ENCODE data around the gene RBMS3. TPM values are rescaled to one million over a fixed set of nuclear protein-coding genes. Genes with fewer than 3 reads are reported as not detected.
A peak's percentile ranks its signal among the peaks of the same experiment; 100 is the strongest.

RBMS3 gene
- total RNA-seq, 1 experiment from 2014 or later: 0.42 TPM

DNA sequence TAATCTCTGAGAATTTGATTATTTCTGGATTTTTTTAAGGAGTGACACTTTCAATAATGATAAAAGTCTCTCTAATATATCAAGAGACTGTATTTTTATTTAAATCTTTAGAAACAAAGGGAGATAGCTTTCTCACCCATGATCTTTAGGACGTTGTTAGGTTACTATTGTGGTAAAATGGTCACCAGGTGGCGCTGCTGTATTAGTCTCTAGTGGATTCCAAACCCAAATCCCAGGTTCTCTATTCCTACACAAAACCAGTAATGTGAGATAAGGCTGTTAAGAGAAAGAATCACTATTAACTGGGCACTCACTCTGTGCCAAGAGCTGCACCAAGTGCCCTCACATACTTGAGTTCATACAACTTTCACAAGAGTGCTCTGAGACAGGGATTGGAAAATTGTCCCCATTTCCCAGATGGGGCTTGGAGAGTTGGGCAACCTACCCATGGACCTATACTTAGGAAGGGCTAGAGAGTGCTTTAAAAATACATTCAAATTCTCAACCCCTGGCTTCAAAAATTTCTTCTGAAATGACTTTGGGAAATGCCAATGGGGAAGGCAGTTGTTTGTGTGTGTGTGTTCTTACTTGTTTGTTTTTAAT, 732.2 kb downstream of the RBMS3 start:
- DNase-seq (ENCODE audit: low read depth, low spot score) (peak; percentile 64), ATAC-seq (peak; percentile 93)
- no TSS peak for BruUV-seq (replicated peaks)

DNA sequence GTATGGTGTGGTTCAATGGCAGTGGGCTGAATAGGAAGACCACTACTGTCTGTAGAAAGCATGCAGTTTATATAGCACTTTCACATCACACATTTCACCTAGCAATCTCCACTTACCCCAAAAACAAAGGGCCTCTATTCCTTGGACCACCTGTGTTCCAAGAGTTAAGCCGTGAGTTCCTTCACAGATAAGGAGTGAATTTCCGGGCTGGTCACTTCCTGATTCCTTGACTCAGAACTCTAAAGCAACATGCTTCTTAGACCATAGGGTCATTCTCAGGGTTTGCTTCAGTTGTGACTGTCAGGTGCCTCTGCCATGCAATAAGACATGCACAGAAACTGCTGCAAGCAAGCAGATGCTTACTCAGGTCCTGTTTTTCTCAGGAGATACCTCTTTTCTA, 737.0 kb downstream of the RBMS3 start:
- intact Hi-C loops (cut with micrococcal nuclease): no loop called here
- ChIA-PET CTCF (no interaction called here), POLR2A (no interaction called here), RAD21 (ENCODE audit: low non-redundant PET in 1 of 2, low total read pairs in 2 of 2, uncharacterized antibody in 2 of 2, unreplicated experiment in 2 of 2) (no interaction called here)
- Histone ChIP-seq H3K9me3 (ENCODE audit: control insufficient read depth in 1 of 2, insufficient read depth in 1 of 2, low read depth in 1 of 2, low read length in 2 of 2) (no peaks in the 10 kb centered on the region), H3K36me3 (ENCODE audit: control insufficient read depth in 1 of 2, insufficient read depth in 2 of 2, low read length in 2 of 2) (no peaks in the 10 kb centered on the region), H2AFZ (ENCODE audit: low read depth, low read length, poor library complexity, severe bottlenecking) (no peak overlapping the region), H3K4me3 (replicated peaks in 1 of 2; ENCODE audit: low read depth in 1 of 2, low read length in 2 of 2) (no peak overlapping the region), H3K79me2 (ENCODE audit: insufficient read depth, low read length) (no peaks in the 10 kb centered on the region), H3K4me1 (ENCODE audit: control insufficient read depth in 1 of 2, insufficient read depth in 2 of 2, low read length in 2 of 2) (no peaks in the 10 kb centered on the region), H3K9ac (ENCODE audit: low read length) (no peak overlapping the region), H3K4me2 (ENCODE audit: low read length) (no peak overlapping the region), H4K20me1 (ENCODE audit: insufficient read depth) (no peaks in the 10 kb centered on the region), H3K9me2 (ENCODE audit: insufficient read depth) (no peaks in the 10 kb centered on the region), H3K27ac (ENCODE audit: low read depth, low read length) (no peak overlapping the region), H3K27me3 (ENCODE audit: insufficient read depth, low read length) (no peaks in the 10 kb centered on the region)
- DNase-seq (ENCODE audit: low read depth, low spot score): no peak
- no peak for ATAC-seq
- BruUV-seq (replicated peaks): no TSS peak
- no peak for TF ChIP-seq SRF (IDR thresholded peaks at IDR 0.05; ENCODE audit: low read depth)
- TF ChIP-seq YY1 (IDR thresholded peaks at IDR 0.05; ENCODE audit: extremely low read depth, insufficient replicate concordance, low read depth, low read length): no peak
- no peak for TF ChIP-seq SP1 (IDR thresholded peaks at IDR 0.05; ENCODE audit: low read depth)
- TF ChIP-seq CBX3 (IDR thresholded peaks at IDR 0.05; ENCODE audit: low read depth): no peak
- no peak for TF ChIP-seq TCF7L2 (IDR thresholded peaks at IDR 0.05; ENCODE audit: borderline replicate concordance, extremely low read depth, insufficient read depth, insufficient read length)
- no peak for TF ChIP-seq EGR1 (IDR thresholded peaks at IDR 0.05; ENCODE audit: low read depth)
- TF ChIP-seq POLR2AphosphoS5 (IDR thresholded peaks at IDR 0.05; ENCODE audit: low read depth, low read length): no peak
- TF ChIP-seq, protein P1, sequence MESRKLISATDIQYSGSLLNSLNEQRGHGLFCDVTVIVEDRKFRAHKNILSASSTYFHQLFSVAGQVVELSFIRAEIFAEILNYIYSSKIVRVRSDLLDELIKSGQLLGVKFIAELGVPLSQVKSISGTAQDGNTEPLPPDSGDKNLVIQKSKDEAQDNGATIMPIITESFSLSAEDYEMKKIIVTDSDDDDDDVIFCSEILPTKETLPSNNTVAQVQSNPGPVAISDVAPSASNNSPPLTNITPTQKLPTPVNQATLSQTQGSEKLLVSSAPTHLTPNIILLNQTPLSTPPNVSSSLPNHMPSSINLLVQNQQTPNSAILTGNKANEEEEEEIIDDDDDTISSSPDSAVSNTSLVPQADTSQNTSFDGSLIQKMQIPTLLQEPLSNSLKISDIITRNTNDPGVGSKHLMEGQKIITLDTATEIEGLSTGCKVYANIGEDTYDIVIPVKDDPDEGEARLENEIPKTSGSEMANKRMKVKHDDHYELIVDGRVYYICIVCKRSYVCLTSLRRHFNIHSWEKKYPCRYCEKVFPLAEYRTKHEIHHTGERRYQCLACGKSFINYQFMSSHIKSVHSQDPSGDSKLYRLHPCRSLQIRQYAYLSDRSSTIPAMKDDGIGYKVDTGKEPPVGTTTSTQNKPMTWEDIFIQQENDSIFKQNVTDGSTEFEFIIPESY (IDR thresholded peaks at IDR 0.05; ENCODE audit: extremely low read depth, insufficient replicate concordance, low read length): no peak
- TF ChIP-seq RAD21 (IDR thresholded peaks at IDR 0.05; ENCODE audit: low read depth): no peak
- TF ChIP-seq ZNF274 (IDR thresholded peaks at IDR 0.05; ENCODE audit: low read depth, low read length): no peak

More for the DNA sequence above, 732.2 kb downstream of the RBMS3 start:
- Histone ChIP-seq H4K20me1 (ENCODE audit: insufficient read depth) (no peaks in the 10 kb centered on the region), H3K4me1 (ENCODE audit: control insufficient read depth in 1 of 2, insufficient read depth in 2 of 2, low read length in 2 of 2) (no peaks in the 10 kb centered on the region), H3K4me3 (replicated peaks in 1 of 2; ENCODE audit: low read depth in 1 of 2, low read length in 2 of 2) (no peak overlapping the region), H3K36me3 (ENCODE audit: control insufficient read depth in 1 of 2, insufficient read depth in 2 of 2, low read length in 2 of 2) (no peaks in the 10 kb centered on the region), H3K9me2 (ENCODE audit: insufficient read depth) (no peaks in the 10 kb centered on the region), H3K9me3 (ENCODE audit: control insufficient read depth in 1 of 2, insufficient read depth in 1 of 2, low read depth in 1 of 2, low read length in 2 of 2) (no peaks in the 10 kb centered on the region), H3K27ac (ENCODE audit: low read depth, low read length) (no peak overlapping the region), H3K4me2 (ENCODE audit: low read length) (no peak overlapping the region), H3K9ac (ENCODE audit: low read length) (no peak overlapping the region), H3K27me3 (ENCODE audit: insufficient read depth, low read length) (no peaks in the 10 kb centered on the region), H3K79me2 (ENCODE audit: insufficient read depth, low read length) (no peaks in the 10 kb centered on the region), H2AFZ (ENCODE audit: low read depth, low read length, poor library complexity, severe bottlenecking) (peak overlapping the region; percentile 19)
- ChIA-PET RAD21 (ENCODE audit: low non-redundant PET in 1 of 2, low total read pairs in 2 of 2, uncharacterized antibody in 2 of 2, unreplicated experiment in 2 of 2) (interaction anchor here in 1 of 2 experiments (0.6 to 1.2 kb wide), 2 partner anchors 10 to 186 kb away, joined by 3 read pairs; no protein-coding TSS in a partner anchor), POLR2A (no interaction called here), CTCF (interaction anchor here (0.6 to 4.6 kb wide), 11 partner anchors 10 to 1212 kb away, joined by 3 to 41 read pairs (median 6); no protein-coding TSS in a partner anchor)
- TF ChIP-seq, protein P2, sequence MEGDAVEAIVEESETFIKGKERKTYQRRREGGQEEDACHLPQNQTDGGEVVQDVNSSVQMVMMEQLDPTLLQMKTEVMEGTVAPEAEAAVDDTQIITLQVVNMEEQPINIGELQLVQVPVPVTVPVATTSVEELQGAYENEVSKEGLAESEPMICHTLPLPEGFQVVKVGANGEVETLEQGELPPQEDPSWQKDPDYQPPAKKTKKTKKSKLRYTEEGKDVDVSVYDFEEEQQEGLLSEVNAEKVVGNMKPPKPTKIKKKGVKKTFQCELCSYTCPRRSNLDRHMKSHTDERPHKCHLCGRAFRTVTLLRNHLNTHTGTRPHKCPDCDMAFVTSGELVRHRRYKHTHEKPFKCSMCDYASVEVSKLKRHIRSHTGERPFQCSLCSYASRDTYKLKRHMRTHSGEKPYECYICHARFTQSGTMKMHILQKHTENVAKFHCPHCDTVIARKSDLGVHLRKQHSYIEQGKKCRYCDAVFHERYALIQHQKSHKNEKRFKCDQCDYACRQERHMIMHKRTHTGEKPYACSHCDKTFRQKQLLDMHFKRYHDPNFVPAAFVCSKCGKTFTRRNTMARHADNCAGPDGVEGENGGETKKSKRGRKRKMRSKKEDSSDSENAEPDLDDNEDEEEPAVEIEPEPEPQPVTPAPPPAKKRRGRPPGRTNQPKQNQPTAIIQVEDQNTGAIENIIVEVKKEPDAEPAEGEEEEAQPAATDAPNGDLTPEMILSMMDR (IDR thresholded peaks at IDR 0.05 in 2 of 3, conservative IDR thresholded peaks at IDR 0.05 in 1 of 3; ENCODE audit: borderline replicate concordance in 1 of 3, insufficient read depth in 1 of 3, low read depth in 2 of 3, low read length in 2 of 3): peak; percentile 38 to 83 (median 62); a peak in 5 of 6 replicates
- TF ChIP-seq EGR1 (IDR thresholded peaks at IDR 0.05; ENCODE audit: low read depth) (no peak), RAD21 (IDR thresholded peaks at IDR 0.05; ENCODE audit: low read depth) (peak; percentile 85)
- intact Hi-C loops (cut with micrococcal nuclease): loop anchor here (1.0 to 5.0 kb wide), 4 partner anchors 186 to 1119 kb away; no protein-coding TSS in a partner anchor

All from HCT116 (cell line).